DMS153 treated with DMSO at 0.1 percent for 48 hours (cell line): ENCODE data around the gene RAET1L.
"Not testable (repeated sequence)": the region's sequence is repeated elsewhere in the genome, so short reads cannot be mapped to it uniquely, and the experiment has no call there.

Source experiments
- DNase-seq: peaks from one replicate; lab custom pipeline; 2025; ENCODE audit not compliant: unreplicated experiment; lab: John Stamatoyannopoulos, UW

Gene RAET1L

DNA sequence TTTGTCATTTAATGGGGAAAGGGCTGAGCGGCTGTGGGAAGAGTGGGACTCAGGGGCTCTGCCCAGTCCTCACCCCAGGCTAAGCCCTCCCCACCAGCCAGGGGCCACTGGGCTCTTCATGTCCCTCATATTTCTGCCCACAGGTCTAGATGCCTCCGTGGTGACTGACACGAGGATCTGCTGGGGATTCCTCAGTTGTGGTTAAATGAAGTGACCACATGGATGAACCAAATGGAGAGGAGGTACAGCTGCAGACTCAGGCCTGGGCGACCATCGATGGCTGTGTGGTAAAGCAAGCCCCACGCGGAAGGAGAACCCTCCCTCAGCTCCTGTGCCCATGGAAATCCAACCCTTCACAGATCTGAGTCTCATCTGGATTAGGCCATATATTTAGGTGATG is 29.4 kb downstream of the RAET1L start:
- DNase-seq, result no peak

- DNase-seq, result no peak
Measured at GRCh38 chr6:149995235-149995750, 30.0 kb downstream of the RAET1L start.

DNA sequence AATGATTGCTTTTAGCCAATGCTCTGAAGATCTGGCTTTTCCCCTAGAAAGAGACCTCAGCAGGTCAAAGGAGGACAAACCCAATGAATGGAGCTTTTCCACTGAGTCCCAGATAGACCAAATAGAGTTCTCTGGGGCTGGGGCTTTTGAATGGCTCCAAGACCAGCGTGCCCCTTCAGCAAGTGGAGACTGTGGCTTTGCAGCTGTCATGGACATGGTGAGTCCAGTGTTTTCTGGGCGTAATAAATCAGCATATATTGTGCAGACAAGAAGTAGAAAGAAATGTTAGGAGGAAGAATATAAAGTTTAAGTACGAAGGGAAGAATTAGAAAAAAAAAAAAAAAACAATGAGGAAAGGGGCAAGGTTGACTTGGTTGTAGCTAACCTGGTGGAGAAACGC is 33.5 kb downstream of the RAET1L start:
- no peak for DNase-seq

DNA sequence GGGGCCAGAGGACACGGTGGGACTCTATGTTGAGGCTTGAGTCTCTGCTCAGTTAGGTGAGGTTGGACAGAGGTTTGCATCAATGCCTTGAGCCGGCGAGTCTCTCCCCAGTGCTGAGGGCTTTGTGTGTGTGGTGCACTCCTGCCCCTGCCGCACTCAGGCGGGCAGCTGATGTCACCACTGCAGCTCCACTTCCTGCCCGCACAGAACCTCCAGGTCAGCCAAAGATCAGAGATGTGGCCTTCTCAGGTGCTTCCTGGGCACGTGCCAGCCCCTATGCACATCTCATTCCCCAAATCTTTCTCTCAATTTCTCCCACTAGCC is 33.9 kb downstream of the RAET1L start:
- not testable (repeated sequence) for DNase-seq

- DNase-seq, result no peak
Measured at GRCh38 chr6:149990661-149991471, 34.5 kb downstream of the RAET1L start.

DNA sequence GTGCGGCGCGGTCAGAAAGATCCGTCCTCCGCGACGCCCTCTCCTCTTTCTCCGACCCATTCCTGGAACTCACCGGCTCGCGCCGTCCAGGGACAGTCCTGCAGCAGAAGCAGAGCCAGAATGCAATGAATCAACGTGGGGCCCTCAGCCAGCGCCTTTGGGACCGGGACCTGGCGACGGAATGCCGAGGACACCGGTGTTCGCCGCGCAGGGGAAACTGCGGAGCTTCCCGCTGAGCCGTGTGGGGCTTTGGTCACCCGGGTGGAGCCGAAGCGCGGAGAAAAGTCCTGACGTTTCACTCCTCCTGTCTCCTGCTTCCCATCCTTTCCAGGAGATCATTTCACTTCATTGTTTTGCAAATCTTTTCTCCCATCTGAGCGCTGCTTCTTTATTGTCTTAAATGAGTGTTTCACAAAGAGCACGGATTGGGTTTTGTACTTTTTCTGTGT is 35.1 kb downstream of the RAET1L start:
- no peak for DNase-seq

DNA sequence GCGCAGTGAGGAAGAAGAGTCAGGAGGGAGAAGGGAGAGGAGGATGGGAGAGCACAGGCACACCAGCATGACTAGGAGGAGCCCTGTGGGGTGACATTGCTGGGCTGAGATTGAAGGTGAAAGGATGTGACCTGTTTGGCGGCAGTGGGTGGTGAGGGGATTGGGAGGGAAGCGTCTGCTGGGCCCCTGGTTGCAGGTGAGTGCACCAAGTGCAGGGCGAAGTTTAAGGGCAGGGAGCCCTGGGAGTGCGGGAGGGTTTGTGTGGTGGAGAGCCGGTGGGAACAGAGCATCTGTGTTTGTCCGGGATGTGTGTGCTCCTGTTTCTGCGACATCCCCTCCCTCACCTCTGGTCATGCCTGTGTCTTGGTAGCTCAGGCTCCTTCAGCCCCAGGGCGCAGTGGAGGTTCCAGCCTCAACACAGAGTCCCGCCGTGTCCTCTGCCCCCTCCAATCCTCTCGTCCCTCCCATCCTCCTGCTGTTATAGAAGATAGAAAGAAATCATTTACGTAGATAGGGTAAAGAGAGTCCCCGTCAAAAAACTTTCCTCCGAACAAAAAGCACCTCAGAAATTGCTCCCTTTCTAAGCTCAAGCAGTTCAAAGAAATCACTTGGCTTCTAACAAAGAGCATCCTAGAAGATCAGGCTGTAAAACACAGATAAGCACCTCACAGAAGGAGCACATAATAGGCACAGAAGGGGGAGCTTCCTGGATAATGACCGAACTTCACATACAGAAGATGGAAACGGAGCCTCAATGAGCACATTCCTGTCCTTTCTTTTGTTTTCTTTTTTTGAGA is 36.6 kb downstream of the RAET1L start:
- no peak for DNase-seq

DNA sequence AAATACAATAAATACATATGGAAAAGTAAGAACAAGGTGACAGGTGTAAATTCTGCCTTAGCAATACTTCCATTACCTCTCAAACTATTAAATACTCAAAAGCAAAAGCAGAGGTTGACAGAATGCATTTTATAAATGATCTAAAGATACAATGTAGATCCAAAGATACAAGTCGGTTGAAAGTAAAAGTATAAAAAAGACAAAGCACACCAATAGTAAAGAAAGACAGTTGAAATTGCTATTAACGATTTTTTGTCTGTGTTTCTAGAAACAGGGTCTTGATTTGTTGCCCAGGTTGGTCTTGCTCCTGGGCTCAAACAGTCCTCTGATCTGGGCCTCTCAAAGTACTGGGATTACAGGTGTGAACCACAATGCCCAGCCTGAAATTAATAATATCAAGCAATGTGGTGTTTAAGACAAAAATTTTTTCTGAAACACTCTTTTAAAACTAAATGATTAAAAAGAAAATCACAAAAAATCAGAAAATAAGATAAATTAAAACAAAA is 37.7 kb downstream of the RAET1L start:
- no peak for DNase-seq

GRCh38 chr6:149985481-149985937 is 39.8 kb downstream of the RAET1L start:
- DNase-seq, result no peak

- no peak for DNase-seq
Measured at GRCh38 chr6:149984773-149985172, 40.6 kb downstream of the RAET1L start.

- no peak for DNase-seq
Measured at GRCh38 chr6:149983145-149983544, 42.2 kb downstream of the RAET1L start.

- no peak for DNase-seq
Measured at GRCh38 chr6:149979293-149979692, 46.0 kb downstream of the RAET1L start.

GRCh38 chr6:149978610-149979009 is 46.7 kb downstream of the RAET1L start:
- DNase-seq, result no peak

- DNase-seq, result no peak
Measured at GRCh38 chr6:149977221-149977620, 48.1 kb downstream of the RAET1L start.

DNA sequence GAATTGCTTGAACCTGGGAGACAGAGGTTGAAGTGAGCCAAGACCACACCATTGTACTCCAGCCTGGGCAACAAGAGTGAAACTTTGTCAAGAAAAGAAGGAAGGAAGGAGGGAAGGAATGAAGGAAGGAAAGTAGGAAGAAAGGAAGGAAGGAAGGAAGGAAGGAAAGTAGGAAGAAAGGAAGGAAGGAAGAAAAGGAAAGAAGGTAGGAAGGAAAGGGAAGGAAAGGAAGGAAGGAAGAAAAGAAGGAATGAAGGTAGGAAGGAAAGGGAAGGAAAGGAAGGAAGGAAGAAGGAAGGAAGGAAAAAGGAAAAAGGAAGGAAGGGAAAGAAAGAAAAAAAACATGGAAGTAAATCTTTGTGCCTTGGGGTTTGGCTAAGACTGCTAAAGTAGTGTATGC is 49.9 kb downstream of the RAET1L start:
- DNase-seq, result no peak

GRCh38 chr6:149974825-149975224 is 50.5 kb downstream of the RAET1L start:
- DNase-seq, result no peak

DNA sequence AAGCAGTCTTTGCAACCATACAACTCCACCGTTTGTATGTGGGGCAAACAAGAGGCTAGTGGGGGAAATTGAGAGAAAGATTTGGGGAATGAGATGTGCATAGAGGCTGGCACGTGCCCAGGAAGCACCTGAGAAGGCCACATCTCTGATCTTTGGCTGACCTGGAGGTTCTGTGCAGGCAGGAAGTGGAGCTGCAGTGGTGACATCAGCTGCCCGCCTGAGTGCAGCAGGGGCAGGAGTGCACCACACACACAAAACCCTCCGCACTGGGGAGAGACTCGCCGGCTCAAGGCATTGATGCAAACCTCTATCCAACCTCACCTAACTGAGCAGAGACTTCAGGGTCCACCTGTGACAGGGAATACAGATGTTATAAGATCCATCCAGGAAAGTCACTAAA is 50.9 kb downstream of the RAET1L start:
- not testable (repeated sequence) for DNase-seq

DNA sequence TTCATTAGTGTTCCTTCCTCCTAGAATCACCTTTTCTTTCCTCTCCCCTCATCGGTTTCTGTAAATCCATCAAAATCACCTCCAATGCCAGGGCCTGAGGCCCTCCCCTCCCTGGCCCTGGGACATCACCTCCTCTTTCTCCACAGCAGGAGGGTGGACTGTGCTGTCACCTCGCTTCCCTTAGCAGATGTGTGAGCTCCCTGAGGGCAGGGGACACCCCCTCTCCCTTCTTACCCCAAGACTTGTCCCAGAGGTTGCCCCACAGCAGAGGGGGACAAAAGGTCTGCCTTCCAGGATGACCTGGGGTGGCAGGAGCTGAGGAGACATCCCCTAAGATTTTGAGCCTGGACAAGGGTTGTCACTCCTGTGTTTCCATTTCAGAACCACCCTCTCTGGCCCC is 55.7 kb downstream of the RAET1L start:
- DNase-seq, result no peak

DNA sequence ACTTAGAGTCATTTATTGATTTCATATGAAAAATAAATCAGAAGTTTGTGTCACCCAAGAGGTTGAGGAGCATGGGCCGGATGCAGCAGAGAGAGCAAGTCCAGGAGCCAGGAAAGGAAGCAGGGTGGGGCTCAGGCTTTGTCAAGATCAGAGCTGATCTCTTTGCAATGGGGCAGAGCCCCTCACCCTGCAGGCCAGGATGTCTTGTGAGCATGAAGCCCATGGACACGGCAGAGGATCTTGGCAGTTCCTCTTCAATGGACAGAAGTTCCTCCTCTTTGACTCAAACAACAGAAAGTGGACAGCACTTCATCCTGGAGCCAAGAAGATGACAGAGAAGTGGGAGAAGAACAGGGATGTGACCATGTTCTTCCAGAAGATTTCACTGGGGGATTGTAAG is 56.4 kb downstream of the RAET1L start:
- DNase-seq, result not testable (repeated sequence)
